ENCODE results near the gene BMAL1.

DNA sequence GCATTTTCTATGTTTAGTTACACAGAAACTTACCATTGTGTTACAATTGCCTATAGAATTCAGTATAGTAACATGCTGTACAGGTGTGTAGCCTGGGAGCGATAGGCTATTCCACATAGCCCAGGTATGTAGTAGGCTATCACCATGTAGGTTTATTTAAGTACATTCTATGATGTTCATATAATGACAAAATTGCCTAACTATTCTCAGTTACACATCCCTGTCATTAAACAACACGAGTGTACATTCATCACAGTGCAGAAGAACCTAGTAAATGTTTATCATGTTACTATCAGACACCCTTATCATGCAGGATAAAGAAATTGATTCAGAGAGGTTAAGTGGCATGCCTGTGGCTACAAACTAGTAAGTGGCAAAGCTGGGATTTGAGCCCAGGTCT is 28.4 kb upstream of the BMAL1 start:
- TF ChIP-seq CTCF (IDR thresholded peaks at IDR 0.05) (no peak), ELF4 (CRISPR knock-in tag; IDR thresholded peaks at IDR 0.05; ENCODE audit: low read depth) (no peak), USF2 (CRISPR knock-in tag; IDR thresholded peaks at IDR 0.05) (no peak), TEAD4 (CRISPR knock-in tag; IDR thresholded peaks at IDR 0.05) (no peak), CREB1 (CRISPR knock-in tag; IDR thresholded peaks at IDR 0.05) (no peak)

Data from WTC11 (cell line).